Testis (tissue), 3 donors: ENCODE results near the gene ABTB2. TPM values are rescaled to one million over a fixed set of nuclear protein-coding genes. Genes with fewer than 3 reads are reported as not detected.

ENCODE experiments used
- DNase-seq: peaks from one replicate; pipeline ENCODE4 v3.0.0-alpha.2; 2019
- H3K27ac ChIP-seq, 2 donors: fragments of 200-600 bp; sonication (generic); one replicate each; pipeline ENCODE4 v1.5.1; 2019
- H3K27me3 ChIP-seq: fragments of 200-600 bp; sonication (generic); one replicate; pipeline ENCODE4 v1.5.1; 2019
- H3K36me3 ChIP-seq: fragments of 200-600 bp; sonication (generic); one replicate; pipeline ENCODE4 v1.5.1; 2017; ENCODE audit warnings: low read depth; ENCODE audit errors: missing control alignments
- H3K4me1 ChIP-seq: fragments of 200-600 bp; sonication (generic); one replicate; pipeline ENCODE4 v1.5.1; 2019
- H3K4me3 ChIP-seq, 2 donors: fragments of 200-600 bp; sonication (generic); one replicate each; pipeline ENCODE4 v1.5.1; 2017 to 2019
- H3K9me3 ChIP-seq: fragments of 200-600 bp; sonication (generic); one replicate; pipeline ENCODE4 v1.5.1; 2017
- POLR2A ChIP-seq: fragments of 450-650 bp; IDR thresholded peaks from one replicate; pipeline ENCODE4 v1.6.1; 2017; ENCODE audit warnings: antibody characterized with exemption, mild to moderate bottlenecking, moderate library complexity
- WGBS, 2 donors: methylation state at CpG; one replicate each; pipeline ENCODE4 v1.1.5; 2018; 5-methylcytosine and 5-hydroxymethylcytosine counted together
- intact Hi-C: fragments of 100-400 bp; cut with DNase I; formaldehyde crosslinking; loops from one replicate; pipeline ENCODE4 v1.15.1; 2023; ENCODE audit warnings: low total_unique reads
- polyA plus RNA-seq: library from polyadenylated mRNA; stranded (reverse); fragments of 350-450 nt; fragmentation: Illumina TruSeq; extraction: RNeasy Lipid Tissue Mini Kit (QIAGEN cat#74804); gene quantifications from one replicate; pipeline ENCODE4 v1.2.3, GENCODE V29; 2014; ENCODE audit warnings: low read depth, low replicate concordance; ENCODE audit not compliant: insufficient read depth
- total RNA-seq, 2 donors: library from RNA; depleted of rRNA; stranded (reverse); fragments of >200 nt; gene quantifications; one replicate each; pipeline ENCODE4 v1.2.3, GENCODE V29; 2016
- TF ChIP-seq, protein P1 (sequence below), 3 experiments: fragments of 450-650 bp in 2 of 3; fragments of 200-600 bp in 1 of 3; sonication (generic) in 1 of 3; IDR thresholded peaks; one replicate each; pipeline ENCODE4 v1.5.1; 2016 to 2019; ENCODE audit warnings: antibody characterized with exemption in 3 of 3, mild to moderate bottlenecking in 2 of 3, moderate library complexity in 1 of 3

Gene ABTB2
- total and polyA plus RNA-seq, 3 donors from 2014 or later, result 5.8 to 12.1 (median 8.9) TPM

DNA sequence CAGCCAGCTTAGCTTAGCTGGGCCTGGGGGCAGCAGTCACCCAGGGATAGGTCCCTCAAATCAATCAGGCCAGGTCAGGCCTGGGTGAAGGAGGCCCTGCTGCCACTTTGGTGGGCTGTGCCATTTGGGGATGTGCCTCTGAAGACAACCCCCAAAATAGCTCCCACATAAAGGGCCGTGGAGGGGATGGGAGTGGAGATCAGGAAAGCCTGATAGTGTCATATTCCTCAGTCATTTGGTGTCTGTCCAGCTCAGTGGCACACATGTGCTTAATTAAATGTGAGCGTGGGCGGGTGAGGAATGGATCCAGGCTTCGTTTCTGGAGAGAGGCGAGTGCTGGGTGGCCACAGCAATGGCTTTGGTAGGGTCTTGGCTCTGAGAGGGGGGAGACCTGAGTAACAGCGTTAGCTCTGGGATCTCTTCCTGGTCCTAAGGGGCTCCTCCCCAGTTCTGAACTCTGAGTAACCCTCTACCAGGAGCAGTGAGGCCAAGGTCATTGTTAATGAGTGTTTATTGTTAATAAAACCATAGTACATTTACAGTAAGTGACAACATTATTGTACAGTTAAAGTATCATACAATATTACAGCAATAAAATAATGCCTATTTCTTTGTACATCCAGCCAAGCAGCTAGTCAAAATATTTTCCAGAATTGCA lies 207.2 kb downstream of the ABTB2 start:
- Histone ChIP-seq H3K36me3 (no peaks in the 10 kb centered on the region), H3K4me3 (no peak overlapping the region), H3K4me1 (no peaks in the 10 kb centered on the region), H3K27me3 (no peaks in the 10 kb centered on the region), H3K27ac (no peak overlapping the region), H3K9me3 (no peaks in the 10 kb centered on the region)
- 54 to 65% methylated on average over 6 of the region's 6 CpGs for WGBS, 2 donors
- intact Hi-C loops, result no loop called here
- no peak for TF ChIP-seq POLR2A
- TF ChIP-seq, protein P1, sequence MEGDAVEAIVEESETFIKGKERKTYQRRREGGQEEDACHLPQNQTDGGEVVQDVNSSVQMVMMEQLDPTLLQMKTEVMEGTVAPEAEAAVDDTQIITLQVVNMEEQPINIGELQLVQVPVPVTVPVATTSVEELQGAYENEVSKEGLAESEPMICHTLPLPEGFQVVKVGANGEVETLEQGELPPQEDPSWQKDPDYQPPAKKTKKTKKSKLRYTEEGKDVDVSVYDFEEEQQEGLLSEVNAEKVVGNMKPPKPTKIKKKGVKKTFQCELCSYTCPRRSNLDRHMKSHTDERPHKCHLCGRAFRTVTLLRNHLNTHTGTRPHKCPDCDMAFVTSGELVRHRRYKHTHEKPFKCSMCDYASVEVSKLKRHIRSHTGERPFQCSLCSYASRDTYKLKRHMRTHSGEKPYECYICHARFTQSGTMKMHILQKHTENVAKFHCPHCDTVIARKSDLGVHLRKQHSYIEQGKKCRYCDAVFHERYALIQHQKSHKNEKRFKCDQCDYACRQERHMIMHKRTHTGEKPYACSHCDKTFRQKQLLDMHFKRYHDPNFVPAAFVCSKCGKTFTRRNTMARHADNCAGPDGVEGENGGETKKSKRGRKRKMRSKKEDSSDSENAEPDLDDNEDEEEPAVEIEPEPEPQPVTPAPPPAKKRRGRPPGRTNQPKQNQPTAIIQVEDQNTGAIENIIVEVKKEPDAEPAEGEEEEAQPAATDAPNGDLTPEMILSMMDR (IDR thresholded peaks at IDR 0.05), result no peak
- no peak for DNase-seq

DNA sequence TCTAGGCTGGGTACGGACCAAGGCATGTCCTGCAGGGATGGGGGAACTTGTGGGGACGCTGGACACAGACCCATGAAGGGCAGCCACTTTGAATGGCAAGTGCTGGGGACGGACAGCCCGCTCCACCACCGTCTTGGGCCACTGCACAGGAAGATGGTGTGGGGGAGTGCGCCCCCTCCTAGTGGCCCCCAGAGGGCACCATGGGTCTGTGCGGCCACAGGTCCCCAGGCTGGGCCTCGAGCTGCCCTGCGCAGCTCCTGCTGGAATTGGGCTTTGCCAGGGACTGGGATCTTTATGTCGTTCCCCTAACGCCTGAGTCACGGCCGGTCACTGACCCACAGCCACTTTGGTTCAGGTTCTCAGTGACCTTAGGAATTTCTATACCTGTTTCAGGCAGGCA lies 208.0 kb downstream of the ABTB2 start:
- Histone ChIP-seq H3K9me3 (no peaks in the 10 kb centered on the region), H3K27ac (no peak overlapping the region), H3K36me3 (no peaks in the 10 kb centered on the region), H3K27me3 (no peaks in the 10 kb centered on the region), H3K4me1 (no peaks in the 10 kb centered on the region), H3K4me3 (no peak overlapping the region)
- intact Hi-C loops, result no loop called here
- 80 to 89% methylated on average over 5 to 13 of the region's 13 CpGs for WGBS, 2 donors
- TF ChIP-seq POLR2A, result no peak
- TF ChIP-seq, protein P1 (IDR thresholded peaks at IDR 0.05), result no peak
- DNase-seq, result no peak

DNA sequence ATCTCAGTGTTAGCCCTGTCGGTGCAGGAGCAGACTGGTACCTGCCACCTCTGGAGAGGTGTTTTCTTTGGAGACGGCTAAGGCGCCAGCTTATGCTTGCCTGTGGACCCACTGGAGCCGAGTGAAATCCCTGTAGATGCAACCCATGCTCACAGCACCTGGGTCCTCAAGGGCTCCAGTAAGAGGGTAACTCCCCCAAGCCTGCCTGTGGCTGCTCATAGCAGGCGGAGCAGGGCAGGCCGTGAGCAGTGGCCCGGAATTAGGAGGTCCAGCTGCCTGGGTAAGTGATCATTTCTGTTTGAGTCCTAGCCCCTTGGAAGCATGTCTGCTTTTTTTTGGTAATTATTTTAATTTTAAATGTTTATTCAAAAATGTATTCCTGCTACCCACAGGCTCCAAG lies 208.5 kb downstream of the ABTB2 start:
- H3K27me3 ChIP-seq, result no peaks in the 10 kb centered on the region
- no peak for TF ChIP-seq POLR2A
- TF ChIP-seq, protein P1 (IDR thresholded peaks at IDR 0.05), result no peak
- H3K9me3 ChIP-seq, result no peaks in the 10 kb centered on the region
- intact Hi-C loops, result no loop called here
- no peak overlapping the region for H3K27ac ChIP-seq
- no peaks in the 10 kb centered on the region for H3K36me3 ChIP-seq
- H3K4me1 ChIP-seq, result no peaks in the 10 kb centered on the region
- DNase-seq, result no peak
- 87 to 93% methylated on average over 6 to 7 of the region's 7 CpGs for WGBS, 2 donors
- no peak overlapping the region for H3K4me3 ChIP-seq

DNA sequence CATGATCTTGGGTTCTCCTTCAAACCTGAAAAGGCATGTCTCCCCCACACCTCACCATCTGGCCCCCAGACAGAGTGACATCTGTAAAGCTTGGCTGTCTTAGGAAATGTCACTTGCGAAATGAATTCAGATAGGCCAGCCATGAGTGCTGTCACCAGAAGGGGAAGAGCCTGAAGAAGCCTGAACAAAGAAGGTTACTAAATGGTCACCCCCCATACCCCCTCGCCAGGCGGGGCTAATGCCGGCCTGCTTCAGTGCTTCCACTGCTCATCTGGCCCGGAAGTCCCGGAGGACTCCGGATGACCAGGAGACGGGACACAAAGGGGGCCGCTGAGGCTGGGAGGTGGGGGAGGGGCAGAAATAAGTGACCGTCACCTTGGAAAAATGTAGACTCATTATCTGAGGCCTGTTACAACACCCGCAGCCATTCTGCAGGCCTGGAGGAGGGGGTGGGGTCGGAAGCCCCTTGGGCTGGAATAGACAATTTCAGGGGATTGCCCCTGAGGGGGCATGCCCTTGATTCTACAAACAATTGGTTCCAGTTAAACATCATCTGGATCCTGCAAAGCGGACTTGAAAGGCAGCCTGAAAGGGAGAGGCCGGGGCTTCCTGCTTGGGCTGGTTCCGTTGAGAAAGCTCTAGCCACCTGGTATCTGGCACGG lies 209.2 kb downstream of the ABTB2 start:
- no peaks in the 10 kb centered on the region for H3K27me3 ChIP-seq
- WGBS, 2 donors, result 89 to 92% methylated on average over 16 of the region's 16 CpGs
- no peak overlapping the region for H3K4me3 ChIP-seq
- H3K27ac ChIP-seq, result no peak overlapping the region
- no peaks in the 10 kb centered on the region for H3K36me3 ChIP-seq
- no peaks in the 10 kb centered on the region for H3K4me1 ChIP-seq
- no peak for TF ChIP-seq POLR2A
- TF ChIP-seq, protein P1 (IDR thresholded peaks at IDR 0.05), result no peak
- no peaks in the 10 kb centered on the region for H3K9me3 ChIP-seq
- no peak for DNase-seq
- intact Hi-C loops, result no loop called here

DNA sequence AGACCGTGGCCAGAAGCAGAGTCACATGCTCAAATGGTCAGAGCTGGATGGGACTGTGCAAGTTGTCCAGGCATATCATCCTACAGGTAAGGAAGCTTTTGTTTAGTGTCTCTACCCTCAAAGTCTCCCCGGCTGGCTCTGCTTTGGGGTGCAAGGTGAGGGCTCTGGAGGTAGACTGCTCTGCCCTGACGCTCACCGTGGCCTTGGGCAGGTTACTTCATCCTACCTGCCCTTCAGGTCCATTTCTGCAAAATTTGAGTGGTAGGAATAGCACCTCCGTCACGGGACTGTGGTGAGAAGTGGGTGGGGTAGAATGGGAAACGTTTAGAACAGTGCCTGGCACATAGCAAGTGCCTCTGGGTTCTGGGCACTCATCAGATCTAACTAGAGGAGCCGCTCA lies 210.2 kb downstream of the ABTB2 start:
- Histone ChIP-seq H3K27ac (no peak overlapping the region), H3K9me3 (no peaks in the 10 kb centered on the region), H3K27me3 (no peaks in the 10 kb centered on the region), H3K36me3 (no peaks in the 10 kb centered on the region), H3K4me1 (no peaks in the 10 kb centered on the region), H3K4me3 (no peak overlapping the region)
- DNase-seq, result no peak
- intact Hi-C loops, result no loop called here
- TF ChIP-seq, protein P1 (IDR thresholded peaks at IDR 0.05), result no peak
- no peak for TF ChIP-seq POLR2A
- 89 to 90% methylated on average over 8 of the region's 8 CpGs for WGBS, 2 donors
